NCI-H1694 (cell line): ENCODE measurements around the gene CEP85L.

ENCODE experiments used
- DNase-seq: peaks from one replicate; lab custom pipeline; 2025; lab: John Stamatoyannopoulos, UW

Gene CEP85L

GRCh38 chr6:118651282-118652050 is at the start of gene CEP85L:
Gene CEP85L, minus strand, starts transcription at chr6:118651591. Its CDS starts 322 bp downstream, at chr6:118651269.
- DNase-seq = peak; percentile 67

GRCh38 chr6:118700531-118700930 is 49.1 kb upstream of the CEP85L start:
- DNase-seq = no peak

- DNase-seq = no peak
Observed at GRCh38 chr6:118697554-118697953, 46.2 kb upstream of the CEP85L start.

GRCh38 chr6:118696271-118696670 is 44.9 kb upstream of the CEP85L start:
- DNase-seq = no peak

- no peak for DNase-seq
Observed at GRCh38 chr6:118693562-118693961, 42.2 kb upstream of the CEP85L start.

GRCh38 chr6:118685823-118686449 is 34.5 kb upstream of the CEP85L start:
- no peak for DNase-seq

- DNase-seq = no peak
Observed at GRCh38 chr6:118683881-118684872, 32.8 kb upstream of the CEP85L start.

- DNase-seq = no peak
Observed at GRCh38 chr6:118680452-118681095, 29.2 kb upstream of the CEP85L start.

GRCh38 chr6:118679327-118679901 is 28.0 kb upstream of the CEP85L start:
- no peak for DNase-seq

GRCh38 chr6:118678866-118679265 is 27.5 kb upstream of the CEP85L start:
- DNase-seq = no peak

GRCh38 chr6:118677193-118677592 is 25.8 kb upstream of the CEP85L start:
- DNase-seq = no peak

GRCh38 chr6:118675225-118675624 is 23.8 kb upstream of the CEP85L start:
- DNase-seq = no peak

- no peak for DNase-seq
Observed at GRCh38 chr6:118674772-118675171, 23.4 kb upstream of the CEP85L start.

- no peak for DNase-seq
Observed at GRCh38 chr6:118672678-118673077, 21.3 kb upstream of the CEP85L start.

- DNase-seq = no peak
Observed at GRCh38 chr6:118669561-118669960, 18.2 kb upstream of the CEP85L start.

- peak; percentile 31 for DNase-seq
Observed at GRCh38 chr6:118668761-118669385, 17.5 kb upstream of the CEP85L start.

GRCh38 chr6:118667988-118668387 is 16.6 kb upstream of the CEP85L start:
- no peak for DNase-seq

GRCh38 chr6:118665011-118665410 is 13.6 kb upstream of the CEP85L start:
- DNase-seq = no peak

GRCh38 chr6:118663993-118664985 is 12.9 kb upstream of the CEP85L start:
- no peak for DNase-seq

GRCh38 chr6:118661831-118662230 is 10.4 kb upstream of the CEP85L start:
- no peak for DNase-seq
